ENCODE data around the gene NANS.
"Not testable (repeated sequence)": the region's sequence is repeated elsewhere in the genome, so short reads cannot be mapped to it uniquely, and the experiment has no call there.

Gene NANS, protein sequence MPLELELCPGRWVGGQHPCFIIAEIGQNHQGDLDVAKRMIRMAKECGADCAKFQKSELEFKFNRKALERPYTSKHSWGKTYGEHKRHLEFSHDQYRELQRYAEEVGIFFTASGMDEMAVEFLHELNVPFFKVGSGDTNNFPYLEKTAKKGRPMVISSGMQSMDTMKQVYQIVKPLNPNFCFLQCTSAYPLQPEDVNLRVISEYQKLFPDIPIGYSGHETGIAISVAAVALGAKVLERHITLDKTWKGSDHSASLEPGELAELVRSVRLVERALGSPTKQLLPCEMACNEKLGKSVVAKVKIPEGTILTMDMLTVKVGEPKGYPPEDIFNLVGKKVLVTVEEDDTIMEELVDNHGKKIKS

DNA sequence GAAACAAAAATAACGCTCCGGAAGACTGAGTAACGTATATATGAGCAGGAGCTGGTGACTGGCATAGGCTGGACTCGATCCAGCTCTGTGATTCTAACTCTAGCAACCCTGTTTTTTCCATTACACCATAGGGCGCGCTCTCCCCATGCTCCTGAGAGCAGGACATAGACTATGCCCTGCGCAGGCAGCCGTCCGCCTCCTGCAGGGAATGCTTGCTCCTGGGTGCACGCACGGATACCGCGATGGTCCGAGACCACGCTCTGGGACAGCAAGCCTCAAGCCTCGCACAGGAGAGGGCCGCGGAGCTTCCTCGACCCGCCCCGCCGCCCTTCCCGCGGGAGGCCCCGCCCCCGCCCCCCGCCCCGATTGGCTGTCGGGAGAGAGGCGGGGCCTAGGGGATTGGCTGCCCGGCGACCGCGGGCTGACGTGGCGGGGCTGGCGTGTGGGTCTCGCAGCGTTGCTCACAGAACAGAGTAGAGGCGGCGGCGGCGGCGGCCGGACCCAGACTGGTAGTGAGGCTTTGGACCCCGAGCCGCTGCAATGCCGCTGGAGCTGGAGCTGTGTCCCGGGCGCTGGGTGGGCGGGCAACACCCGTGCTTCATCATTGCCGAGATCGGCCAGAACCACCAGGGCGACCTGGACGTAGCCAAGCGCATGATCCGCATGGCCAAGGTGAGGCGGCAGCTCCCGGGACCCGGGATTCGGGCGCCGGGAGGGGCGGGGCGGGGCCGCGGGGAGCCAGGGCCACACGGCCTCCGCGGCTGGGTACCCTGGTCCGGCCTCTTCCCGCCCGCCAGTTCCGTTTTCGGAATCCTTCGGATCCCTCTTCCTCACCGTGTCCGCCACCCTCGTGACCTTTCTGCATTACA lies at the start of gene NANS:
TSS of gene NANS (plus strand) at position 464 of the 869 bp plus-strand sequence. CDS start at position 541, 77 bp downstream.
- DNase-seq (ENCODE audit: low read depth in 2 of 2), result peak; percentile 87 to 92

DNA sequence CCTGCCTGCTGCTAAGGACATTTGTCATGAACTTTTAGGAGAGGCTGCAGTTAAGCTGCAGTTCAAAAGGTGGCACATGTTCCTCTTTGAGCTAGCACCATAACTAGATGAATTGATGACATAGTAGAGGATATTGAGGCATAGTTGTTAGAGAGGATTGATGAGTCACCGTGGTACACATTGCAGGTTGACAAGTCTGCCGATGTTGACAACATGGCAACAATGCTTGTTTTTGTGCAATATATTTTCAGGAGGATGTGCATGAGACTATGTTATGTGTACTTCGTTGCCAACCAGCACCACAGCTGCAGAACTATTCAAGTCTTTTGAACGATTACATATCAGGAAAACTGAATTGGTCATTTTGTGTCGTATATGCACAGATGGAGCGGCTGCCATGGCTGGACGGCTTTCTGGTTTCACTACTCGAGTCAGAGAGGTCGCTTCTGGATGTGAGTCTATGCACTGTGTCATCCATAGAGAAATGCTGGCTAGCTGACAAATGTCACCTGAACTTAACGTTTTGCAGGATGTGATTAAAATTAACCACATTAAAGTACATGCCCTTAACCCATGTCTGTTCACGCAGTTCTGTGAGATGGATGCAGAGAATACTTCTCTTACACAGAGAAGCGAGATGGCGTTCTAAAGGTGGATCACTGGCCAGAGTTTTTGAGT lies 49.1 kb upstream of the NANS start:
- no peak for DNase-seq (ENCODE audit: low read depth in 2 of 2)

- DNase-seq (ENCODE audit: low read depth in 2 of 2), result no peak
These were observed 47.8 kb upstream of the NANS start for GRCh38 chr9:98008764-98009163.

GRCh38 chr9:98009437-98009836 lies 47.1 kb upstream of the NANS start:
- DNase-seq (ENCODE audit: low read depth in 2 of 2), result no peak

GRCh38 chr9:98009936-98010335 lies 46.6 kb upstream of the NANS start:
- no peak for DNase-seq (ENCODE audit: low read depth in 2 of 2)

- no peak for DNase-seq (ENCODE audit: low read depth in 2 of 2)
These were observed 46.1 kb upstream of the NANS start for GRCh38 chr9:98010445-98010844.

- DNase-seq (ENCODE audit: low read depth in 2 of 2), result no peak
These were observed 45.4 kb upstream of the NANS start for GRCh38 chr9:98011122-98011521.

- DNase-seq (ENCODE audit: low read depth in 2 of 2), result no peak
These were observed 40.3 kb upstream of the NANS start for GRCh38 chr9:98016137-98016680.

DNA sequence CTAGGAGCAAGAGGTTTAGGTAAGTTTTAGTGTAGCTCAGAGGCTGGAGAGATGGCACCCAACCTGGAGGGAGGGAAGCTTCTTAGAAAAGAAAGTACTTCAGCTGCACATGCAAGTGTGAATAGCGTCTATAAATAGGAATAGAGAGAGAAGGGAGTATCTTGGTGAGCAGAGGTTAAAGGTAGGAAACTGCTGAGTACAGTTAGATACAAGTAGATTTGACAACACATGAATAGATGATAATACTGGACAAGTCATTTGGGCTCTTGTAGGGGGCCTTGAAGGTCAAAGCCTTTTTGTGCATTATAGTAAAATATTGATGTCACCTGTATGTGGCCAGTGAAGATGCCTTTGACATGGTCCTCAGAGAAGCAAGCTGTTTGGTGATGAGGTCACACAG lies 39.2 kb upstream of the NANS start:
- no peak for DNase-seq (ENCODE audit: low read depth in 2 of 2)

GRCh38 chr9:98018347-98018746 lies 38.2 kb upstream of the NANS start:
- DNase-seq (ENCODE audit: low read depth in 2 of 2), result no peak

DNA sequence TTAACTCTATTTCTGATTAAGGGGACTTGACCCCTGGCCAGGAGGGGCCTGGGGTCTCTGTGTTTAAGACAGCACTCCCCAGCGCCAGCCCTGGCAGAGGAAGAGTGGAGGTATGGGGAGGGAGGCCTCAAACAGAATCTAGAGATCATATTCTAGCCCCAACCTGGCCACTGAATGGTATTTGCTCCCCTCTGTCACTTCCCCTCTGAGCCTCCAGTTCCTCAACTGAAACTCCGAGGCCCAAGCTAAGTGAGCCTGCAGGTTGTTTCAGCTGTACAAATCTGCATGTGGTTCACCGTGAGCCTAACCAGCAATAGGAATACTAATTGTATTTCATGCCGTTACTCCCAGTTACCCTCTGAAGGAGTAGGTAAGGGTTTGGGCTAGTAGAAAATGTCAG lies 37.4 kb upstream of the NANS start:
- DNase-seq (ENCODE audit: low read depth in 2 of 2), result no peak

- not testable (repeated sequence) for DNase-seq (ENCODE audit: low read depth in 2 of 2)
These were observed 36.7 kb upstream of the NANS start for GRCh38 chr9:98019869-98020268.

DNA sequence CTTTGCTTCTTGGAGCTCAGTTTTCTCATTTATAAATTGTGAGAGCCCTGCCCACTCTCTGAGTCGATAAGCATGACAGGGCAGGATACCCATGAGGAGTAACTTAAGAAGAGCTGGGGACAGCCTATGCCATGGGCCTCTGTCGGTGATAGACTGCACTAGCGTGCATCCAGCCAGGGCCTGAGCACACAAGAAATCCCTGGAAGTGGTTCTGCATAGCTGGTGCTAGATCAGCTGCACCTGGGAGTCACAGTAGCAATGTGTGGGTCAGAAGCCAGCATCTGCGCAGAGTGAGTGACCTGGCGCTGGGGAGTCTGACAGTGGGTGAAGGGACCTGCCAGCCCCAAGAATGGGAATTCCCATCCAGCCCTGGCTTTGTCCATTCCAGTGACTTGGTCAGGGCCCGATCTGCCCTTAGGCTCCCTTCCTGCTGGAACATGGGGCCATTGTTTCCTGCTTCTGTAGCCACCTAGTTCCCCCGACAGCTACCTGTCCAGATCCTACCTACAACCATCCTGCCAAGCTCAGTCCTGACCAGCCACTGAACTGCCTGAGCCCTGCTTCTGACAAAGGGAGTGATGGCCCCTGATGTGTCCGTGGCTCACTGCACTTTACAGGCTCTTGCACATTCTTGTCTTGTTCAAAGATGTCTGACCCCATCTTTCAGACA lies 35.9 kb upstream of the NANS start:
- no peak for DNase-seq (ENCODE audit: low read depth in 2 of 2)

- no peak for DNase-seq (ENCODE audit: low read depth in 2 of 2)
These were observed 35.1 kb upstream of the NANS start for GRCh38 chr9:98021306-98022040.

GRCh38 chr9:98022447-98022846 lies 34.1 kb upstream of the NANS start:
- no peak for DNase-seq (ENCODE audit: low read depth in 2 of 2)

- DNase-seq (ENCODE audit: low read depth in 2 of 2), result no peak
These were observed 31.8 kb upstream of the NANS start for GRCh38 chr9:98024702-98025101.

DNA sequence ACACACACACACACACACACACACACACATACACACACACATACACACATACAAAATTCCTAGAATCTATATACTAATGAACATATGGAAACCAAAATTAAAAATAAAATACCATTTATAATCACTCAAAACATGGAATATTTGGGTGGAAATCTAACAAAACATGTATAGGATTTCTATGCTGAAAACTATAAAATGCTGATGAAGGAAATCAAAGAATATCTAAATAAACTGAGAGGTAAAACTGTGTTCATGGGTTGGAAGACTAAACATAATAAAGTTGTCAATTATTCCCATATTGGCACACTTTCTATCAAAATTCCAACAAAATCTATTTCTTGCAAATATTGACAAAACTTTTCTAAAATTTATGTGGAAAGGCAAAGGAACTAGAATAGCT lies 25.4 kb upstream of the NANS start:
- DNase-seq (ENCODE audit: low read depth in 2 of 2), result no peak

- DNase-seq (ENCODE audit: low read depth in 2 of 2), result no peak
These were observed 24.6 kb upstream of the NANS start for GRCh38 chr9:98031935-98032334.

DNA sequence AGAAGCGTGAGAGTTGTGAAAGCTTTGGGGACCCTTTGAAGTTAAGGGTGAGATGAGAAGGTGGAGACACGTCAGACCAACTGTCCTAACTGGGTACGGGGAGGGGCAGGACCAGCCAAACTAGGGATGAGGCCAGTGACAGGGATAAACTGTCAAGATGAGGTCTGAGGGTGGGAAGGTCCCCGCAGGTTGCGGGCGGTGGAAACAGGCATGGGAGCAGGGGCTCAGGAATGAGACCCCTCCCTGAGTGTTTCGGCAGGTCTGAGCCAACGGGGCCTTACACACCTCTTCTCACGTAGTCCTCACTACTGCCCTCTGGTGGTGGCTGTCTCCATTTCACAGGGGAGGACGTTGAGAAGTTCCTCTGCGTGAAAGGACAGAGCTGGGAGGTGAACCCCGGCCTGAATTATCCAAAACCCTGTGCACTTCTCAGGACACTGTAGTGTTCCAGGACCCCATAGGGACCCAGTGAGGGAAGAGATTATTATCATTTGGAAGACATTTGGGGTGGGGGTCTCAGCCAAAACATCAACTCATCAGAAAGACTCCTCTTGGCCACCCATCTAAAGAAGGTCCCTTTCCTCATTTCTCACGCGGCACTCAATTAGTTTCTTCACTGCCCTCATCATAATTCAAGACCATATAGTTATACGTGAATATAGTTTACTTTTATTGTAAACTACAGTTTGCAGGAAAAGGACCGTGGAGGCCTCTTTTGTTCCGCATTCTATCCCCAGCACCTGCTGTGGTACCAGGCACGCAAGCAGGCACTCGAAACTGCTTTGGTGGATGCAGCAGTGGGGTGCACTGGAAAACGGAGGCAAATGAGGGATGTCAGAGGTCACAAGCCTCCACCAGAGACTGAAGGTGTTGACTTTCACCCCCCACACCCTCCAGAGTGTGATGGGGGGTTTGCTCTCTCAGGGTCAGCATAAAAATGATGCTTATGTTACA lies 21.7 kb upstream of the NANS start:
- DNase-seq (ENCODE audit: low read depth in 2 of 2), result peak; percentile 82 to 89

DNA sequence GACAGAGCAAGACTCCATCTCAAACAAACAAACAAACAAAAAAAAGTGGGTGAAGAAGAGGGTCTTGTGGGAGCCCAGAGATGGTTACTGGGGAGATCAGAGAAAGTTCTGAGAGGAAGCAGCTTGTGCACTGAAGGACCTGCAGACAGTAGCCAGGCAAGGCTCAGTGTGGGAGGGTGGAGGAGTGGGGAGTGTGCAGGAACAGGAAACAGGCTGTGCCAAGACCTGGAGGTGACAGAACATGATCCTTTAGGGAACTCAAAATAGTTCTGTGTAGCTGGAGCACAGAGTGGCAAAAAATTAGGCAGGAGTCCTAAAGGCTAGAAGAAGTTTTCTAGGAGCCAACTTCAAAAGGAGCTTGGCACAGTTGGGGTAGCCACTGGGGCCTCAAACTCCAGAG lies 19.2 kb upstream of the NANS start:
- DNase-seq (ENCODE audit: low read depth in 2 of 2), result no peak

All from stimulated activated CD4-positive, alpha-beta T cell treated with anti-CD3 and anti-CD28 coated beads, Interleukin-15, amount 100 ng/mL, for 48 hours (primary cell).